ENCODE data around the gene TMEM179.

GRCh38 chr14:104547998-104548700, 56.4 kb downstream of the TMEM179 start:
- no peak for TF ChIP-seq EZH2phosphoT487 (IDR thresholded peaks at IDR 0.05; ENCODE audit: insufficient read depth, low read depth)
- no peak for TF ChIP-seq EZH2 (IDR thresholded peaks at IDR 0.05; ENCODE audit: insufficient read depth, poor library complexity, severe bottlenecking)

Data from GM23248 (cell line).